Neuron (in vitro differentiated cells): ENCODE measurements around the gene MARCHF4.
"Not testable (repeated sequence)": the region's sequence is repeated elsewhere in the genome, so short reads cannot be mapped to it uniquely, and the experiment has no call there.

Source experiments
- H2AFZ ChIP-seq: one replicate; pipeline ENCODE4 v1.6.1; 2013; ENCODE audit warnings: low read depth, mild to moderate bottlenecking, inconsistent platforms, low read length, moderate library complexity
- H3K27me3 ChIP-seq: one replicate; pipeline ENCODE4 v1.6.1; 2013; ENCODE audit warnings: low read length; ENCODE audit not compliant: insufficient read depth
- H3K36me3 ChIP-seq: one replicate; pipeline ENCODE4 v1.6.1; 2013; ENCODE audit warnings: low read length; ENCODE audit not compliant: insufficient read depth
- H3K4me1 ChIP-seq: one replicate; pipeline ENCODE4 v1.6.1; 2013; ENCODE audit warnings: low read length; ENCODE audit not compliant: insufficient read depth
- H3K4me3 ChIP-seq: 2 replicates; pipeline ENCODE4 v1.5.1; 2013; ENCODE audit warnings: mild to moderate bottlenecking, low read length, moderate library complexity
- H3K9me3 ChIP-seq: one replicate; pipeline ENCODE4 v1.6.1; 2013; ENCODE audit warnings: low read length

Gene MARCHF4

DNA sequence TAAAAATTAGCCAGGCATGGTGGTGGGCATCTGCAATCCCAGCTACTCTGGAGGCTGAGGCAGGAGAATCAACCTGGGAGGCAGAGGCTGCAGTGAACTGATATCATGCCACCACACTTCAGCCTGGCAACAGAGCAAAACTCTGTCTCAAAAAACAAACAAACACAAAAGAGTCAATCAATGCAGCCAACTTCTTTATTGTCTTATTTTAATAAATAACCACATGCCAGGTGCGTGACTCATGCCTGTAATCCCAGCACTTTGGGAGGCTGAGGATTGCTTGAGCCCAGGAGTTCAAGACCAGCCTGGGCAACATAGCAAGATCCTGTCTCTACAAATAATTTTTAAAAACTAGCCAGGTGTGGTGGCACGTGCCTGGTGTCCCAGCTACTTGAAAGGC is 12.1 kb upstream of the MARCHF4 start:
- H2AFZ ChIP-seq, H3K36me3 ChIP-seq, H3K4me1 ChIP-seq, H3K27me3 ChIP-seq, H3K4me3 ChIP-seq, H3K9me3 ChIP-seq: not testable (repeated sequence)

DNA sequence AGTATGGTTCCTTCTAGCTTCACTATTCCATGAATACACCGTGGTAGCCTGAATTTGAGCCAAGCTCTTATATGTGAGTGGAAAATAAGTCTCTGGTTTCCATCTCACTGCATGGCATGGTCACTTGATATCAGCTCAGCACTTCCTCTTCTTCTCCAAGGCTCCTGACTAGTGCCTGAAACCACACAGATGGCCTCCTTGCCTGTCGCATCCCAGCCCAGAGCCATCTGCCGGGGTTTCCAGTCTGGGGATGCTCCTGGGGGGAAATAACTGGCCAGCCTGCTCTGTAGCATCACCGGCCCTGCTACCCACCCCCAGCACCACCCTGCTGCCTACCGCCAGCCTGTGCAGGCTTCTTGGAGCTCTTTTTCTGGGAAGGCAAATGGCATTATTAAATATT is 7.7 kb upstream of the MARCHF4 start:
- H3K36me3 ChIP-seq = no peaks in the 10 kb centered on the region
- H2AFZ ChIP-seq = no peak overlapping the region

DNA sequence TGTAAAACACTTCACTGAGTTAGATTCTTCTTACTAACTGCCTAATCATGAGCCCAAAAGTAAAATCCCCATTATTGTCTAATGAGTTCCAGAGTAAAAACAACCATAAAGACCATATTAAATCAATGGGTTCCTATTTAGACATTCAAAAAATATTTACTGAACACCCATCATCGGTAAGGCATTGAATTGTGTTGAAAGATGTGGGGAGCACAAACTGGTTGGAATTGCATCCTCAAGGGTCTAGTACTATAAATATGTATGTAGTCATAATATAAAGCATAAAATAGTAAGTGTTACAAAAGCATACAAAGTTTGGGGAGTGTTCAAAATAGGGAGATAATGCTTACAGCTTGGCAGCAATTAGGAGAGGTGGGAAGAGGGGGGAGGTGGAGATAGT is 3.0 kb upstream of the MARCHF4 start:
- H3K27me3 ChIP-seq = peaks cover 9% of the 10 kb centered on the region
- no peaks in the 10 kb centered on the region for H3K36me3 ChIP-seq
- peaks cover 15% of the 10 kb centered on the region for H3K4me1 ChIP-seq
- H2AFZ ChIP-seq = no peak overlapping the region
- no peaks in the 10 kb centered on the region for H3K9me3 ChIP-seq
- no peak overlapping the region for H3K4me3 ChIP-seq

More for the DNA sequence above, 7.7 kb upstream of the MARCHF4 start:
- no peaks in the 10 kb centered on the region for H3K9me3 ChIP-seq
- no peak overlapping the region for H3K4me3 ChIP-seq
- no peaks in the 10 kb centered on the region for H3K27me3 ChIP-seq
- no peaks in the 10 kb centered on the region for H3K4me1 ChIP-seq

DNA sequence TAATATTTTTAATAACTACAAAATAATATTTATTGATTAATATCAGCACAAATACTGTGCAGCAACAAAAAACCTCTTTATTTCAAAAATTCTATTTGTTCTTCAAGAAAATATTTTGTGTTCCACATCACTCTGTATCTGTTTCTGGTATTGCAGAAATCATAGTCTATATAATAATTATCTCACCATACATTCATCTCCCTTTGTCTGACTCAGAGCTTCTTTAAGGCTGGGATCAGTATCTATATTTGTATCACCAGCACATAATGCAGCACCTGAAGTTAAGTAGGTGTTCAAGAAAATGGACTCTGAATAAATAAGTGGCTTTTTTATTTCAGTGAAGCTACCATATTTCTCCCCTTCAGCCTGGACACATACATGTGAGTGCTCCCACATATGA is 1.6 kb upstream of the MARCHF4 start:
- no peak overlapping the region for H2AFZ ChIP-seq
- no peaks in the 10 kb centered on the region for H3K9me3 ChIP-seq
- no peaks in the 10 kb centered on the region for H3K36me3 ChIP-seq
- H3K4me3 ChIP-seq = no peak overlapping the region
- peaks cover 21% of the 10 kb centered on the region for H3K27me3 ChIP-seq
- peaks cover 15% of the 10 kb centered on the region for H3K4me1 ChIP-seq

DNA sequence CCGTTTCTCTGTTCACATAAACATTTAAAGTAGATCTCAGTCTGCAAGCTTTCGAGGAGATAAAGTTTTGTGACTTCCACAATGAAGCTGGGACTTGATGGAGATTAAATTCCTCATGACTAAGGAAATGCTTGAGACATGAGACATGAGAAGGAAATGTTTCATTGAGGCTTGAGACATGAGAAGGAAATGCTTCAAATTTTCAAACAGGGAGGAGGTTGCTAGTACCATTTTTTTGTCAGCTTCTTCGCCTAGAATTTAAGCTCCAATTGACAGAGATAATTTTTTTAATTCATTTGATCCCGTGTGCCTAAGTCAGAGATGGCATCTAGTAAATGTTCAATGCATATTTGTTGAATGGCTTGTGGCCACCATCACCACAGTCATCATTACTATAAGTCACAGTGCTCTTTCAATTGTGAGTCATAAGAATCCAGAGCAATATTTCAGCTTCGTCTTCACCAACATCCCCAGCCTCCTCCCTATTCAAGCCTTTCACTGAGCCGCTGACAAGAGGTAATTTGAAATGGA is 543 bp upstream of the MARCHF4 start:
- no peak overlapping the region for H2AFZ ChIP-seq
- peaks cover 26% of the 10 kb centered on the region for H3K27me3 ChIP-seq
- peaks cover 15% of the 10 kb centered on the region for H3K4me1 ChIP-seq
- no peaks in the 10 kb centered on the region for H3K36me3 ChIP-seq
- H3K4me3 ChIP-seq = no peak overlapping the region
- H3K9me3 ChIP-seq = no peaks in the 10 kb centered on the region

DNA sequence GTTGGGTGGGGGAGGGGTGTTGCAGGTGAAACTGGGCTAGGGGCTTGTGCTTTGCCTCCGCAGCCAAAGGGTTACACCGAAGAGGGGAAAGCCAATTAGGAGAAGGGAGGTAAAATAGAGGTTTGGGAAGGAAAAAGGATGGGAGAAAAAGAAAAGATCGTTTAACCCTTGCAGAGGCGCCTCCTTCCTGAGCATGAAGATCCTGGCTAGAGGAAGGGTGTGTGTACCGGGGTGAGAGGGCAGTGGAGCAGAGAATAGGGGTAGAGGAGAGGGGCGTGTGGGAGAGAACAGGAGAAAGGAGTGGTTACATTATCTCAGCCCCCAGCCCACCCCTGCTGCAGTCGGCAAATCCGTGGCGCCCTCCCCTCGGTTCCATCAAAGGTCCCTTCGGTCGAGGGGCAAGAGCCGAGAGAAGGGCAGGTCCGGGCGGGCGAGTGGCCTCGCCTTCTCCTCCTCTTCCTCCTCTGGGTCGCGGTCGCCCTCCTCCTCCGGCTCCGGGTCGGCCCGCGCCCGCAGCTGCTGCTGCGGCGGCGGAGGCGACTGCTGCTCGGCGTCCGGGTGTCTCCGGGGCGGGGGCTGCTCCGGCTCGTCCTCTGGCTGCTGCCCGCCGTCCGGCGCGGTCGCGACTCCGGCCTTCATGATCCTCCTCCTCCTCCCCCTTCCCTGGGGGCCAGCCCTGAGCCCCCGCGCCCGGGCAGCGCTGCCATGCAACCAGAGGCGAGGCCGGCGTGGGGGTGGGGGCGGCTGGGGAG is 1.1 kb downstream of the MARCHF4 start:
- no peaks in the 10 kb centered on the region for H3K9me3 ChIP-seq
- H2AFZ ChIP-seq = no peak overlapping the region
- H3K36me3 ChIP-seq = no peaks in the 10 kb centered on the region
- H3K4me1 ChIP-seq = peaks cover 15% of the 10 kb centered on the region
- H3K27me3 ChIP-seq = peaks cover 33% of the 10 kb centered on the region
- H3K4me3 ChIP-seq = peak overlapping the region; percentile 36

DNA sequence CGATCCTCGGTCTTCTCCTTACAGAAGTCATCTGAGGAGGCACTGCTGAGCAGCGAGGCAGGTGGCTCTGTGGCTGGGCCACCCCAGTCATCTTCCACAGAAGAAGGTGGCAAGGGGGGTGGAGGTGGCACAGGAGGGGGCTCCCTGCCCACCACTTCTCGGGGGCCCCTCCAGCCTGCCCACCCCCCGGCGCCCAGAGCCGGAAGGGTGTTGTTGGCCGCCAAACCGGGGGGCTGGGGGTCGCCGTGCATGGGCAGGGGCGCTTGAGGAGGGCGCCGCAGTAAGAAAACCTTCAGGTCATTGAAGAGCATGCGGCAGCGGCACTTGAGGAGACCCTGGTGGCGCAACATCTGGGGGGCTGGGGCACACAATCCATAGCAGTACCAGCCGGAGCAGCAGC is 2.5 kb downstream of the MARCHF4 start:
- no peaks in the 10 kb centered on the region for H3K36me3 ChIP-seq
- peaks cover 33% of the 10 kb centered on the region for H3K27me3 ChIP-seq
- no peak overlapping the region for H2AFZ ChIP-seq
- peaks cover 15% of the 10 kb centered on the region for H3K4me1 ChIP-seq
- H3K9me3 ChIP-seq = no peaks in the 10 kb centered on the region
- no peak overlapping the region for H3K4me3 ChIP-seq

DNA sequence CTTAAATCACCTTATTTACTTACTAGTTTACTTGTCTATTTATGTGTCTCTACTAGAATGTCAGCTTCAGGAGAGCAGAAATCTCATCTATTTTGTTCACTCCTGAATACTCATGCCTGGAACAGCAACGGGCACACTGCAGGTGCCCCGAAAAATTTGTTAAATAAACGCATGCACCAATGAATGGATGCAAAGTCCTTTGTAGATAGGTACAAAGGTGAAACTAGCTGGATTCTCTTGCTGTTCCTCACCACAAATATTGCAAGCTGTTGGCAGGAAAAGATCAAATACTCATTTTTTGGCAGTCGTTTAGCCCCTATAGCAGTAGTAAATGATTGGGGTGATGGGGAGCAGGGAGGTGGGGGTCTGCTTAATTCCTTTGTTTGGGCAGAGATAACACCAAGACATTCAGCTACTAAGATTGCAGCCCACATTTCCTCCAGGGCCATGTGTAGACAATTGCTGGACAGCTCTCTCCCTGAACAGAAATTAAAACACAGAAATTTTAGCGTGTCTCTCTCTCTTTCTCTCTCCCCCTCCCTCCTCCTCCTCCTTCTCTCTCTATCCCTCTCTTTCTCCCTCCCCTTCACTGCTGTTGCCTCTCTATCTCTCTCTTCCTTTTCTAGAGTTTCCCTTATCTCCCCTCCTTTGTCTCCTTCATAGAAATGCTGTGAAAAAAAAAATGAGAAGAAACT is 5.4 kb downstream of the MARCHF4 start:
- H3K9me3 ChIP-seq = no peaks in the 10 kb centered on the region
- no peak overlapping the region for H3K4me3 ChIP-seq
- H3K36me3 ChIP-seq = no peaks in the 10 kb centered on the region
- H3K27me3 ChIP-seq = peaks cover 36% of the 10 kb centered on the region
- no peak overlapping the region for H2AFZ ChIP-seq
- H3K4me1 ChIP-seq = peaks cover 7% of the 10 kb centered on the region

DNA sequence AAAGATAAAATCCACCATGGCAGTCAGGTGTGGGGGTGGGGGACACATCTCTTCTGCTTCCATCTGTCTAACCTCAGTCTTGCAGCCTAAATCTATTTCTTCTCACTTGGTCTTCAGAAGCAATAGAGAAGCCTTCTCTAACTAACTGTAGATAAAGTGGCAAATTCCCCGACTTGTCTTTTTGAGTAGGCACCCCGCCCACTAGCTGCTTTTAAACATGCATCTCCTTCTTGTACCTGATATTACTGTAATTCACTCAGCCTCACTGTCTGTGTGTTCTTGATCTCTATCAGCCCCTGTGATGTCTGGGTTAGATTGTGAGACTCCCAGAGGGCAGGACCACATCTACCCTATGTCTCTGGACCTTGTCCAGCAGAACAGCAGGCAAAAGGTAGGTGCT is 6.8 kb downstream of the MARCHF4 start:
- no peaks in the 10 kb centered on the region for H3K36me3 ChIP-seq
- no peak overlapping the region for H2AFZ ChIP-seq
- H3K27me3 ChIP-seq = peaks cover 34% of the 10 kb centered on the region
- no peak overlapping the region for H3K4me3 ChIP-seq
- H3K4me1 ChIP-seq = no peaks in the 10 kb centered on the region
- no peaks in the 10 kb centered on the region for H3K9me3 ChIP-seq

DNA sequence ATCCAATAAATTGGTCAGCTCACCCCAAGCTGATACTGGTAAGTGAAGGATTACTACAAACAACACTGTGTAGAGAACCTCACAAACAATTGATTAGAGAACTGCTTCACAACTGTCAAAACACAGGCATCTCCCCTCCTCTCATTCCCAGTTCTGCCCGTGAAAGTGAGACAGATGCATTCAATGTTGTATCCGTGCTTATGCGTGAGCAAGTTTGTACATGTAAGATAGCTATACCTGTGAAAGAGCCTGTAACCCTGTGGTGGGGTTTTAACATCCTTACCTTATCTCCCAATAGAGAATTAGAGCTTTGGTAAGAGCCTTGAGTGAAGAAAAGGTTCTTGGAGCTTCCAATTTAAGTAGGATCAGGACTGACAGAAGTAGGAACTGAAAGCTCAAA is 9.1 kb downstream of the MARCHF4 start:
- Histone ChIP-seq H3K4me1 (no peaks in the 10 kb centered on the region), H3K27me3 (peaks cover 18% of the 10 kb centered on the region), H2AFZ (no peak overlapping the region), H3K4me3 (no peak overlapping the region), H3K36me3 (no peaks in the 10 kb centered on the region), H3K9me3 (no peaks in the 10 kb centered on the region)

DNA sequence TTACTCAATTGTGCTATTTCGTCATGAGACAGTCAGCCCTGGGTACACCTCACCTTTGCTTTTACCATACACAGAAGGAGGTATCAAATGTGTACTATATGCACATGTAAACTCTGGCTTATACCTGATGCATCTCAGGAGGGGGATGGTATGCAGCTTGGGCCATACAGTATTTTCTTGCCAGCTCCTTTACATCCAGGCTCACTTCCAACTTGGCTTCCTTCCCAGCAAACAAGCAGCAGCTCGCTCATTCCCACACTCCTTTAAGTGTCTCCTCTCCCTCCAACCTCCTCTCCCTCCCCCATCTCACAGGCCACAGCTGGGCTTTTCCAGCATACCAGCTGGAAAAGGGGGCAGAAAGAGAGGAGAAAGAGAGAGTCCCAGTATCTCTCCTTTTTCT is 9.6 kb downstream of the MARCHF4 start:
- H3K4me1 ChIP-seq = no peaks in the 10 kb centered on the region
- peaks cover 18% of the 10 kb centered on the region for H3K27me3 ChIP-seq
- H3K9me3 ChIP-seq = no peaks in the 10 kb centered on the region
- H2AFZ ChIP-seq = no peak overlapping the region
- H3K36me3 ChIP-seq = no peaks in the 10 kb centered on the region
- no peak overlapping the region for H3K4me3 ChIP-seq

DNA sequence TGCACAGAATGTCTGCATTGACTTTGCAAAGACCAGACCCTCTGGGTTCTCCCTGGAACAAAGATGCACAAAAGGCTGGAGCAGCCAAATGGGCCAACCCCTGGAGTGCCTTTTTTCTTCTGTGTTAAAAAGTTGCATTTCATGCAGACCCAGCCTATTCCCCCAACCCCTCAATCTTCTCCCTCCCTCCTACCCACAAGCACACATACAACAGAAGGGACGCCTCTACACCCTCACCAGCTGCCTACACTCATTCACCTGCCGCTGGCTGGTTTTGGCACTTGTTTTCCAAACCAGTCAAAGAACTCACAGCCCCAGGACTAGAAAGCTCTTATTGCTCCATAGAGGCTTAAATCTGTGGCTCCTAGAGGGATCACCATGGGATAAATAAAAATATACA is 16.6 kb downstream of the MARCHF4 start:
- Histone ChIP-seq H2AFZ (no peak overlapping the region), H3K36me3 (no peaks in the 10 kb centered on the region), H3K27me3 (peaks cover 3% of the 10 kb centered on the region), H3K4me3 (no peak overlapping the region), H3K9me3 (no peaks in the 10 kb centered on the region), H3K4me1 (peaks cover 10% of the 10 kb centered on the region)

DNA sequence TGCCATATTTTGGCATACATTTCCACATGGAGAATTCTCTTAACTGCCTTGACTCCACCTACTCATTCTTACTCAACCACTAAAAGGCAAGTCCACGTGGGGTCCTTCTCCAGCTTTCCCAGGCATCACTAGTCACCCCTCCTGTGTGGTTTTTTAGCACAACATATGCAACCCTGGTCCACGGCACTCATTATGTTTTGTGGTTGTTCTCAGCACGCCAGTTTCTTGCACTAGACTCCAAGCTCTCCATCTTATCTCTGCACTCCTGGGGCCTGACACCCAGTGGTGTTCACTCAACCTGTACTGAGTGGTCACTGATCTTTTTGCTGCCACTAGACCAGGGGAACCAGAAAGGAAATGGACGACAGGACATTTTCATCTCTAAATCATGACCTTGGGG is 18.0 kb downstream of the MARCHF4 start:
- Histone ChIP-seq H3K9me3 (no peaks in the 10 kb centered on the region), H3K27me3 (no peaks in the 10 kb centered on the region), H2AFZ (no peak overlapping the region), H3K4me3 (no peak overlapping the region), H3K36me3 (no peaks in the 10 kb centered on the region), H3K4me1 (peaks cover 17% of the 10 kb centered on the region)
